Stimulated activated CD8-positive, alpha-beta memory T cell treated with anti-CD3 and anti-CD28 coated beads, Interleukin-4, amount 100 ng/mL, for 4 hours (primary cell): ENCODE data around the gene MVP.

Experiments used
- DNase-seq, 2 donors: peaks; one replicate each; pipeline ENCODE4 v3.0.0-alpha.2; 2020; ENCODE audit warnings: low read depth in 2 of 2, low spot score in 1 of 2

MVP gene

DNA sequence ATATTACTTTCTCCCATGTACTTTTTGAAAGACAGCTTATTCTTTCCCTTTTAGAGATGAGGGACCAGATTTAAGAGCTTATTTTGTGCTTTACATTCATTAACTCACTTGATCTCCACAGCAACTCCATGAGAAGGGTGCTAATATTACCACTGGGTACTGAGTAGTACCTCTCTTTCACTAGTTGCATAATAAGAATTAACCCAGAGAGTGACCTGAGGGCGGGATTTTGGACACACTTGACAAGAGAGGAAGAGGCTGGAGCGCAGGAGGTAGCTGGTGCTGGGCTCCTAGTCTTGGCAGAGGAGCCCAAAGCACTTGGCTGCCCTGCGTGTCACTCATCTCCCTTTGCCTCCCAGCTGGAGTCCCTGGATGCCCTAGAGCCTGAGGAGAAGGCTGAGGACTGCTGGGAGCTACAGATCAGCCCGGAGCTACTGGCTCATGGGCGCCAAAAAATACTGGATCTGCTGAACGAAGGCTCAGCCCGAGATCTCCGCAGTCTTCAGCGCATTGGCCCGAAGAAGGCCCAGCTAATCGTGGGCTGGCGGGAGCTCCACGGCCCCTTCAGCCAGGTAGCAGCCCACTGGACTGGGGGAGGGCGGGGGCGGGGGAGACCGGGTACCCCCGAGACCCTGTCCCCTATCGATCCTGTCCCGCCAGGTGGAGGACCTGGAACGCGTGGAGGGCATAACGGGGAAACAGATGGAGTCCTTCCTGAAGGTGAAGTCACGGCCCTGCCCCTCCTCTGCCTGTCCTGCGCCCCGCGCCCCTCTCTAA is 15.6 kb upstream of the MVP start:
- no peak for DNase-seq

DNA sequence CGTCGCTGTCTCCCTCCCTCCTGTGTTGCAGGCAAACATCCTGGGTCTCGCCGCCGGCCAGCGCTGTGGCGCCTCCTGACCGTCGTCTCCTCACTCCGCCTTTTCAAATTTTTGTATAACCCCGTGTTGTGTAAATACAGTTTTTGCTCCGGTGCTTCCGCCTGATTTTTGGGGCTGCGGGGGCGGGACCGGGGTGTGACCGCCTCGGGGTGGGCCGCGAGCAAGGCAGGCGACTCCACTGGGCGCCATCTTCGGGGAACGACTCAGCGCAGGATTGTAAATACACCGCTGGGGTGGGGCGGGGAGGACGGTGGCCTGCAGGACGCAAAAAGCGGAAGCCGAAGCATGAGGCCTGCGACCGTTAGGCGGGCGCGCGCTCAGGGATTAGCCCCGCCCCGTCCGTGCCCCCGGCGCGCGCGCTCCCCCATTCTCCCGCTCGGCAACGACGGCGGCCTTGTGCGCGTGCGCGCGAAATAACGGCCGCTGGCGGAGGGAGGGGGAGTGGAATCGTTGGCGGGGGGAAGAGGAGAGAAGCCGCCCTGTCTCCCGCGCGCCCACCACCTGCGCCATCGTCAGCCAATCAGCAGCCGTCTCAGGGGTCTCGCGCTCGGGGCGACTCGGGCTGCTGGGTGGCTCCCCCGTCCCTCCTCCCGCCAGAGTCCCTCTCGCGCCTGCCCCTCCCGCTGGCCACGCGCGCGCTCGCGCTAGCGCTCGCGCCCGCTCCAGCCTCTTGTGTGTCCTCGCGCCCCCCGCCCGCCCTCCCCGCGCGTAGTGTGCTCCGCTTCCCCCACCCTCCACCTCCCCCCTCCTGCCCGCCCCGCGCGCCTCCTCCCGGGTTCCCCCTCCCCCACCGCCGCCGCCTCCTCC is 14.8 kb upstream of the MVP start:
- DNase-seq, result peak; percentile 96

DNA sequence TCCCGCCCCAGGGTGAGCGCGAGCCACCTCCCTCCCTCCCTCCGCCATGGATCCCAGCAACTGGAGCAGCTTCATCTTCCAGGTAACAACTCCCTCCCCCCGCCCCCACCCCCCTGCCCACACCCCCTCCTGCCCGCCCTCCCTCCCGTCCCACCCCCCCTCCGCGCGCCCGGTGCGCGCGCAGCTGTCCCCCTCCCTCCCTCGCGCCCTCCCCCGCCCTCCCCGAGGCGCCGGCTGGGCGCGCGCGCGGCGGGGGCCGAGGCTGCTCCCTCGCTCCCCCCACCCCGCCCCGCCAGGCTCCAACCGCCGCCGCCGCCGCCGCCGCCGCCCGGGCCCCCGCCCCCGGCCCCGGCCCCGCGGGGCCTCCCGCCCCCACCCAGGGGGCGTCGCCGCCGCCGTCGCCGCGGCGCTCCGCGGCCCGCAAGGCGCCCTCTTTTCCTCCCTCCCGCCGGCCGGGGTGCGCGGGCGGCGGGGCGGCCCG is 14.1 kb upstream of the MVP start, which contains the start of gene MAZ:
TSS of gene MAZ (plus strand) at position 431 of the 481 bp plus-strand sequence. CDS start 173 bp downstream, outside the sequence.
- no peak for DNase-seq

DNA sequence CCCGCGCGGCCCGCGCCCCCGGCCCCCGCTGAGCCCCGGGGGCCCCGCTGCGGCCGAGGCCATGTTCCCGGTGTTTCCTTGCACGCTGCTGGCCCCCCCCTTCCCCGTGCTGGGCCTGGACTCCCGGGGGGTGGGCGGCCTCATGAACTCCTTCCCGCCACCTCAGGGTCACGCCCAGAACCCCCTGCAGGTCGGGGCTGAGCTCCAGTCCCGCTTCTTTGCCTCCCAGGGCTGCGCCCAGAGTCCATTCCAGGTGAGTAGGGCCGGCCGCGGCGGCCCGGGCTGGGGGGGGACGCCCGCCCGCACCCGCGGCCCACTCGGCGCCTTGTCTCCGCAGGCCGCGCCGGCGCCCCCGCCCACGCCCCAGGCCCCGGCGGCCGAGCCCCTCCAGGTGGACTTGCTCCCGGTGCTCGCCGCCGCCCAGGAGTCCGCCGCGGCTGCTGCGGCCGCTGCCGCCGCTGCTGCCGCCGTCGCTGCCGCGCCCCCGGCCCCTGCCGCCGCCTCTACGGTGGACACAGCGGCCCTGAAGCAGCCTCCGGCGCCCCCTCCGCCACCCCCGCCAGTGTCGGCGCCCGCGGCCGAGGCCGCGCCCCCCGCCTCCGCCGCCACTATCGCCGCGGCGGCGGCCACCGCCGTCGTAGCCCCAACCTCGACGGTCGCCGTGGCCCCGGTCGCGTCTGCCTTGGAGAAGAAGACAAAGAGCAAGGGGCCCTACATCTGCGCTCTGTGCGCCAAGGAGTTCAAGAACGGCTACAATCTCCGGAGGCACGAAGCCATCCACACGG is 13.4 kb upstream of the MVP start:
- DNase-seq, result no peak

DNA sequence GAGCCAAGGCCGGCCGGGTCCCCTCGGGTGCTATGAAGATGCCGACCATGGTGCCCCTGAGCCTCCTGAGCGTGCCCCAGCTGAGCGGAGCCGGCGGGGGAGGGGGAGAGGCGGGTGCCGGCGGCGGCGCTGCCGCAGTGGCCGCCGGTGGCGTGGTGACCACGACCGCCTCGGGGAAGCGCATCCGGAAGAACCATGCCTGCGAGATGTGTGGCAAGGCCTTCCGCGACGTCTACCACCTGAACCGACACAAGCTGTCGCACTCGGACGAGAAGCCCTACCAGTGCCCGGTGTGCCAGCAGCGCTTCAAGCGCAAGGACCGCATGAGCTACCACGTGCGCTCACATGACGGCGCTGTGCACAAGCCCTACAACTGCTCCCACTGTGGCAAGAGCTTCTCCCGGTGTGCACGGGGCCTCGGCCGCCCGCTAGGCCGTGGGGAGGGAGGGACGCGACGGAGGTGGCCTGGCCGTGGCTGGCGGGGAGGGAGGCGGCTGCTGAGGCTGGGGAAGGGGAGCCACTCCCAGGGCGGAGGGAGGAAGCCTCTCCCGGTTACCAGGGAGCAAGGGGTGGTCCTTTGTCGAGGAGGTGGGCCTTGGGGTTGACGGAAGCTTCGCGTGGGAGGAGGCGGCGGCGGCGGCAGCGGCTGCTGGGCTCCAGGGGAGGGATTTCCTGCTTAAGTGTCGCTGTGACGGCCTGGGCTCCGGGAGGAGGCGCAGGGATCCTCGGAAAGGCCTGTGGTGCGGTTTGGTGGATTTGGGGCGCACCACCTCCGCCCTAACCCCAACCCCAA is 12.6 kb upstream of the MVP start:
- DNase-seq, result peak; percentile 70 to 83

DNA sequence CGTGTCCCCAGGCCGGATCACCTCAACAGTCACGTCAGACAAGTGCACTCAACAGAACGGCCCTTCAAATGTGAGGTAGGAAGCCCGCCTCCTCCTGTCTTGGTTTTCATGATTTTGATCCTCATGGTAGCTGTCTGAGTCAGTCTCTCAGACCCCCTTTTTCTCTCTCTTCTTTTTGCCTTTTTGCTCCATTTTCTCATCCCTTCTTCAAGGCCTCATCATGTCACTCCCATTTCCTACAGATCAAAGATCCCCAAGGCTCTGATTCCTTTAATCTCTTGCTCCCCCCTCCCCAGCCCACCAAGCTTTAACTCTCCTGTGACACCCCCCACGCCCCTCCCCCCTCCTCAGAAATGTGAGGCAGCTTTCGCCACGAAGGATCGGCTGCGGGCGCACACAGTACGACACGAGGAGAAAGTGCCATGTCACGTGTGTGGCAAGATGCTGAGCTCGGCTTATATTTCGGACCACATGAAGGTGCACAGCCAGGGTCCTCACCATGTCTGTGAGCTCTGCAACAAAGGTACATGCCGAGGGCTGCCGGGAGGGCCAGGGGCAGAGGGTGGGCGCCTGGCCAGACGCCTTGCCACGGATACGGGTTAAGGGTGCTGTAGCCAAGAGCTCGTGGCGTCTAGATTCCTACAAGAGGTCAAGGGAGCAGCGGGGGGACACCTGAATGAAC is 11.9 kb upstream of the MVP start:
- DNase-seq, result no peak

DNA sequence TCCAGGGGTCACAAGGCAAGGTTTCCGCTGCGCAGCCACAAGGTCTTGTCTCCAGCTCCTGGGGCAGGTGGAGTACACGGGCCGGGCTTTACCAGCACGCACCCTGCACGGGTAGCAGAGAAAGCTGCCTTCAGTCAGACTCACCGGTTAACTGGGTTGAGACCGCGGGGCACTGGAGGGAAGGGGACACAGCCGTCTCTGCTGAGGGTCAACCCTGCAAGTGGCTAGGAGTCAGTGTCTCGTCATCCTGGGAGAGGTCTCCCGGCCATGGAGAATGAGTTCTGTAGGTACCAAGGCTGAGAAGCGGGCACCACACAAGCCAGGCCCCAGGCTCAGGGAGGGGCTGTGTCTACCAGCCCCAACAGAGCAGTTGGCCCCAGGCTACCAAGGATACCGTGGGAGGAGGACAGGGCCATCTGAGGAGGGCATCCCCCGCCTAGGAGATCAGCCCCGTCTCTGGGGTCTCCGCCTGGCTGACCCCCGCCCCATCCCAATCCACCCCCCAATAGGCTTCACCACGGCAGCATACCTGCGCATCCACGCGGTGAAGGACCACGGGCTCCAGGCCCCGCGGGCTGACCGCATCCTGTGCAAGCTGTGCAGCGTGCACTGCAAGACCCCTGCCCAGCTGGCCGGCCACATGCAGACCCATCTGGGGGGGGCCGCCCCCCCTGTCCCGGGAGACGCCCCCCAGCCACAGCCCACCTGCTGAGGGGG is 11.1 kb upstream of the MVP start:
- DNase-seq, result no peak

DNA sequence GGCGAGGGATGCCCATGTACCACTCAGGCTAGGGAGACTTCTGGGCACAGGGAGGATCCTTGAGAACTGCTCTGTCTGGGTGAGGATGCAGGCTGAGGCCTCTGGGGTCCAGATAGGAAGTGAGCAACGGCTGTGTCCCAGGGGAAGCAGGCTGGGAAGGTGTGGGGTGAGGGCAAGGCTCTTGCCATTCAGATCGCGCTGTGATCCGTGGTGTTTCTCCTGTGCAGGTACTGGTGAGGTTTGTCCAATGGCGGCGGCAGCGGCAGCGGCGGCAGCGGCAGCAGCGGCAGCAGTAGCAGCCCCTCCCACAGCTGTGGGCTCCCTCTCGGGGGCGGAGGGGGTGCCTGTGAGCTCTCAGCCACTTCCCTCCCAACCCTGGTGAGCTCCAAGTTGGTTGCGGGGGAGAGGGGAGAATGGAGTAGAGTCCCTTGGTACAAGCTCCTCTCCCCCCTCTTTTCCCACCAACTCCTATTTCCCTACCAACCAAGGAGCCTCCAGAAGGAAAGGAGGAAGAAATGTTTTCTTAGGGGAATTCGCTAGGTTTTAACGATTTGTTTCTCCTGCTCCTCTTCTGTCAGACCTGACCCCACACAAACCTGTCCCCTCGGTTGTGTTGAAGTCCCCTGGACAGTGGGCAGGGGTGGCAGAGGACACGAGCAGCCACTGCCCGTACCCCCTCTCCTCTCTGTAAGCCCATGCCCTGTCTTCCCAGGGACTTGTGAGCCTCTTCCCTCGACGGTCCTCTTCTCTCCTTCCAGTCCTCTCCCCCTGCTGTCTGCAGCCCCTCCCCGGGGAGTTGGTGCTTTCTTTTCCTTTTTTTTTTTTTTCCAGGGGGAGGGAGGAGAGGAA is 10.2 kb upstream of the MVP start:
- no peak for DNase-seq

DNA sequence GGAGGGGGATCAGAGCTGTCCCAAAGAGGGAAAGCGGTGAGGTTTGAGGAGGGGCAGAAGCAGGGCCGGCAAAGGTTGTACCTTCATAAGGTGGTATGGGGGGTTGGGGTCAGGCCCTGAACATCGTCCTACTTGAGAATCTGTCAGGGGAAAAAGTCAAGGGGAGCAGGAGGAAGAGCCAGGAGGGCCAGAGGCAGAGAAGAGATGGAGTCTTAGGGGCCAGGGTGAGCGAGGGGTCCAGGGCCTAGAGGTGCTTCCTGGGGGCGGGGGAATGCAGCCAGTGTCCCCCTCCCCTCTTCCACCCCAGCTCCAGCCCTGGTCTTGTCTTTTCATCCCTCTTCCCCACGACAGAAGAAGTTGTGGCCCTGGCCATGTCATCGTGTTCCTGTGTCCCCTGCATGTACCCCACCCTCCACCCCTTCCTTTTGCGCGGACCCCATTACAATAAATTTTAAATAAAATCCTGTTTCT is 9.5 kb upstream of the MVP start:
- no peak for DNase-seq

DNA sequence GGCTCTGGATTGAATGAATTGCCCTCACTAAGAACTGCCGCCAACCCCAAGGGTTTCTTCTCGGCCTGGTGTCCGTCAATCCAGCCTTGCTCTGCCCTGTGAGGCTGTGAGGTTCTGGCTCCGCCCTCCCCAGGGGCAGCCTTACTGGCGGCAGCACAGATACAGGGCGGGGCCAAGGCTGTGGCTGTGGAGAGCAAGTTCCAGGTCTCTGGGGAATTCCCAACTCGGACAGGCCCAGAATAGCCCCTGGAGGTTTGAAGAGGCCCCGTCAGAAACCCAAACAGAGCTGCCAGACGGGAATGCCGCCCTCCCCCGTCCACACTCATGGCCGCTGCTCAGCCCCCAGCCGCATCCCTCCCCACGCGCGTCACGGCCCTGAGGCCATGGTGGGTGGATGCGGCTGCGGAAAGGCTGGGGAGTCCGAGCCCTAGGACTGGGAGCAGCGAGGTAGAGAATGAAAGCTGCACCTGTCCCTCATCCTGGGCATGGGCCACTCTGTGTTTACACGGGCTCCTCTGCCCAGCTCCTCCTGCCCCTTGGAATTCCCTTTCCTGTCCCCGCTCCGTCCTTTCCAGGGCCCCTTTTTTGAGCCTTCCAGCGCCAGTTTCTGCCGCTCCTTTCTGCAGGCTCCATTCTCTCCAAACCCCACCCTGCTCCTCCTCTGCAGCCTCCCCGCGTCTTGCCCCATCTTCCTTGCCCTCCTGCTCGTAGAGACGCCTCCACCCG is 8.9 kb upstream of the MVP start:
- no peak for DNase-seq

DNA sequence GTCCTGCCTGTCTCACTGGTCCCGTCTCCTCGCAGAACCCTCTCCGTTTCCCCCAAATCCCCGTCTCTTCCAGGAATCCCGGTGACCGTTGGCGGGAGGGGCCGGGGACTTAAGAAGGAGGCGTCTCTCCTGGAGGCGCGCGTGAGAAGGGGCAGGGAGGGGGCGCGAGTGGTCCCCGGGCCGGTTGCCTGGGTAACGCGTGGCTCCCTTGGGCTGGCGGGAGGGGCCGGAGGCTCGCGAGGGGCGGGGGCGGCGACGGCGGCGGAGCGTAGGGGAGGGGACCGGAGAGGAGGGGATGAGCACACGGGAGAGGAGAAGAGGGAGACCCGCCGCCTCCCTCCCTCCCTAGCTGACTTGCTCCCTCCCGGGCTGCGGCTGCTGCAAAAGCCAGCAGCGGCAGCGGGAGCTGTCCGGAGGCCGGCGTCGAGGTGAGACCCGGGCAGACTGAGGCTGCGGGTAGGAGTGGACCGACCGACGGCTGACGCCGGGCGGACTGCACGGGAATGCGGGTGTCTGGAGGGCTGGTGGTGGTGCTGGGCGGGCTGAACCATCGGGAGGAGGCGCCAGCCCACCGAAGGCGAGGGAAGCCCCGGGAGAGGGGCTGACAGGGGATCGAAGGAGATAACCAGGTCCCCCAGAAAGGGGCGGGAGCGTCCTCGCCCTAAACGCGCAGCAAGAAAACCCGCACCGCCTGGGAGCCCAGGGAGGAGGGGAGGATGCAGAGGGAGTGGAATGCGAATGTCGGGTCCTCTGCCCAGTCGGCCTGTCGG is 8.2 kb upstream of the MVP start, which contains the start of gene PRRT2:
TSS of gene PRRT2 (plus strand) at position 298 of the 770 bp plus-strand sequence. CDS start 862 bp downstream, outside the sequence.
- DNase-seq, result no peak

DNA sequence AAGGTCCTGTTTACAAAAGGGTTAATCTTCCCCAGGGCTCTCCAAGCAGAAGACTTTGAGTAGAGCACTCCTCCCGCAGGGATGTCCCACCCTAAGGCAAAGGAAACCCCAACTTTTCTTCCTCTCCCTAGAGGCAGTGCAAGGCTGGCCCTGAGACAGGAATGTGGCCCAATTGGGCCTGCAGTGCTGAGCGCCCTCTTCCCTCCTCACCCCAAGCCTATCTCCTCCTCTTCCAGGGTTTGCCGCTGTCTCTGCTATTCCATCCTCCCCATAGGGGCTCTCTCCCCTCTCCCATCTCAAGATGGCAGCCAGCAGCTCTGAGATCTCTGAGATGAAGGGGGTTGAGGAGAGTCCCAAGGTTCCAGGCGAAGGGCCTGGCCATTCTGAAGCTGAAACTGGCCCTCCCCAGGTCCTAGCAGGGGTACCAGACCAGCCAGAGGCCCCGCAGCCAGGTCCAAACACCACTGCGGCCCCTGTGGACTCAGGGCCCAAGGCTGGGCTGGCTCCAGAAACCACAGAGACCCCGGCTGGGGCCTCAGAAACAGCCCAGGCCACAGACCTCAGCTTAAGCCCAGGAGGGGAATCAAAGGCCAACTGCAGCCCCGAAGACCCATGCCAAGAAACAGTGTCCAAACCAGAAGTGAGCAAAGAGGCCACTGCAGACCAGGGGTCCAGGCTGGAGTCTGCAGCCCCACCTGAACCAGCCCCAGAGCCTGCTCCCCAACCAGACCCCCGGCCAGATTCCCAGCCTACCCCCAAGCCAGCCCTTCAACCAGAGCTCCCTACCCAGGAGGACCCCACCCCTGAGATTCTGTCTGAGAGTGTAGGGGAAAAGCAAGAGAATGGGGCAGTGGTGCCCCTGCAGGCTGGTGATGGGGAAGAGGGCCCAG is 7.3 kb upstream of the MVP start:
- DNase-seq, result no peak

DNA sequence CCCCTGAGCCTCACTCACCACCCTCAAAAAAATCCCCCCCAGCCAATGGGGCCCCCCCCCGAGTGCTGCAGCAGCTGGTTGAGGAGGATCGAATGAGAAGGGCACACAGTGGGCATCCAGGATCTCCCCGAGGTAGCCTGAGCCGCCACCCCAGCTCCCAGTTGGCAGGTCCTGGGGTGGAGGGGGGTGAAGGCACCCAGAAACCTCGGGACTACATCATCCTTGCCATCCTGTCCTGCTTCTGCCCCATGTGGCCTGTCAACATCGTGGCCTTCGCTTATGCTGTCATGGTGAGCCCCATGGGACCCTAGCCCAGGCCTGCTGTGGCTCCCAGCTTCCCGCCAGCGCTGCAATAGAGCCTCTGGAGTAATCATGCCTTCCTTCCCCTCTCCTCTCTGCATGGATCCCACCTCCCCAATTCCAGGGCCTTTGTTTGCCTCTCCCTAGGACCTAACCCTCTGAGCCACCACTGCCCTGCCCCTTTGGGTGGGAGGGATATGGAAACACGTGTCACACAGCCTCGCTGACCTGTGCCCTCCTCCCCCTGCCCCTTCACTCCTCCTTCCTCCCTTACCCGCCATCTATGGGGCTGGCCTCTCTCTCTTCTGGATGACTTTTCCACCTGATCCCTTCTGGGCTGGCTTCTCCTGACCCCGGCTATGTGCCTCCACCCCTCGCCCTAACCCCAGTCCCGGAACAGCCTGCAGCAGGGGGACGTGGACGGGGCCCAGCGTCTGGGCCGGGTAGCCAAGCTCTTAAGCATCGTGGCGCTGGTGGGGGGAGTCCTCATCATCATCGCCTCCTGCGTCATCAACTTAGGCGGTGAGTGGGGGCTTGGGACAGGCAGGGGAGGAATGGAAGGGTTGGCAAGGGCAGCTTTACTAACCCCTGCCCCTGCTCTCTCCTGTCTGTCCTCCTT is 6.4 kb upstream of the MVP start:
- DNase-seq, result no peak

DNA sequence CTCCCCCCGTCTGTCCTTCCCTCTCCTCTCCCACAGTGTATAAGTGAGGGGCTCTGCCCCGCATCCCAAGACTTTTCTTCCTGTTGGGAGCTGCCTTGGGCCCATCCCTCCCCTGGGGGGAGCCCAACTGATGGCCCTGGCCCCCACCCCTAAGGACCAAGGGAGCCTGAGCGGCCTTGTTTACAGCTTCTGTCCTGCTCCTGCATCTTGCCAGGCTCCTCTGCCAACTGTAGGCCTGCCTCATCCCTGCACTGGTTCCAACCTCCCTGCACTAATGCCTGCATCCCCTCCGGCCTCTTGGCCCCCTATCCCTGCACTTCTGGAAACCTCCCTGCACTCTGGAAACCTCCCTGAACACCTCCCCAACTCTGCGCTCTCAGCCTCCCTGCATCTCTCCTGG is 5.7 kb upstream of the MVP start:
- no peak for DNase-seq
